MG63 (cell line): ENCODE measurements around the gene KCNE4. TPM values are rescaled to one million over a fixed set of nuclear protein-coding genes. Genes with fewer than 3 reads are reported as not detected.

Source experiments
- DNase-seq: peaks from one replicate; pipeline ENCODE4 v3.0.0-alpha.2; 2020
- H3K27me3 ChIP-seq: fragments of 250-450 bp; sonication (Bioruptor Pico); 2 replicates; pipeline ENCODE4 v1.5.1; 2020; ENCODE audit warnings: mild to moderate bottlenecking, moderate library complexity
- H3K36me3 ChIP-seq: fragments of 250-450 bp; sonication (Bioruptor Pico); 2 replicates; pipeline ENCODE4 v1.5.1; 2020; ENCODE audit warnings: mild to moderate bottlenecking, moderate library complexity
- H3K4me3 ChIP-seq: fragments of 250-450 bp; sonication (Bioruptor Pico); 2 replicates; pipeline ENCODE4 v1.5.1; 2020; ENCODE audit warnings: mild to moderate bottlenecking, moderate library complexity
- H3K9me3 ChIP-seq: fragments of 250-450 bp; sonication (Bioruptor Pico); 2 replicates; pipeline ENCODE4 v1.5.1; 2020; ENCODE audit warnings: mild to moderate bottlenecking, moderate library complexity
- total RNA-seq: library from RNA; depleted of rRNA; stranded (reverse); fragments of >200 nt; shearing (Covaris generic); gene quantifications from 2 replicates; pipeline ENCODE4 v1.2.3, GENCODE V29; 2014; ENCODE audit warnings: low replicate concordance; rRNA removed

KCNE4 gene
- total RNA-seq, 1 experiment from 2014 or later: 0.69 TPM

- no peaks in the 10 kb centered on the region for H3K9me3 ChIP-seq
- no peaks in the 10 kb centered on the region for H3K27me3 ChIP-seq
- H3K36me3 ChIP-seq: no peaks in the 10 kb centered on the region
- no peak for DNase-seq
- H3K4me3 ChIP-seq: no peak overlapping the region
Observed at GRCh38 chr2:223090540-223091235, 38.7 kb downstream of the KCNE4 start.

GRCh38 chr2:223092667-223093066 lies 40.7 kb downstream of the KCNE4 start:
- Histone ChIP-seq H3K27me3 (no peaks in the 10 kb centered on the region), H3K9me3 (no peaks in the 10 kb centered on the region), H3K36me3 (no peaks in the 10 kb centered on the region), H3K4me3 (no peak overlapping the region)
- no peak for DNase-seq

- no peaks in the 10 kb centered on the region for H3K36me3 ChIP-seq
- peak; percentile 63 for DNase-seq
- H3K27me3 ChIP-seq: no peaks in the 10 kb centered on the region
- no peaks in the 10 kb centered on the region for H3K9me3 ChIP-seq
- H3K4me3 ChIP-seq: no peak overlapping the region
Observed at GRCh38 chr2:223093436-223094241, 41.6 kb downstream of the KCNE4 start.

- DNase-seq: no peak
- Histone ChIP-seq H3K36me3 (no peaks in the 10 kb centered on the region), H3K9me3 (no peaks in the 10 kb centered on the region)
Observed at GRCh38 chr2:223095207-223095606, 43.2 kb downstream of the KCNE4 start.

GRCh38 chr2:223096235-223096970 lies 44.4 kb downstream of the KCNE4 start:
- Histone ChIP-seq H3K9me3 (no peaks in the 10 kb centered on the region), H3K36me3 (no peaks in the 10 kb centered on the region), H3K27me3 (no peaks in the 10 kb centered on the region), H3K4me3 (no peak overlapping the region)
- DNase-seq: no peak

More at GRCh38 chr2:223095207-223095606, 43.2 kb downstream of the KCNE4 start:
- H3K4me3 ChIP-seq: no peak overlapping the region
- H3K27me3 ChIP-seq: no peaks in the 10 kb centered on the region

- Histone ChIP-seq H3K36me3 (no peaks in the 10 kb centered on the region), H3K9me3 (no peaks in the 10 kb centered on the region), H3K27me3 (no peaks in the 10 kb centered on the region), H3K4me3 (no peak overlapping the region)
- no peak for DNase-seq
Observed at GRCh38 chr2:223097888-223098383, 45.9 kb downstream of the KCNE4 start.

- DNase-seq: no peak
- no peaks in the 10 kb centered on the region for H3K9me3 ChIP-seq
- H3K4me3 ChIP-seq: no peak overlapping the region
- no peaks in the 10 kb centered on the region for H3K36me3 ChIP-seq
- no peaks in the 10 kb centered on the region for H3K27me3 ChIP-seq
Observed at GRCh38 chr2:223099561-223099960, 47.6 kb downstream of the KCNE4 start.

- DNase-seq: no peak
- Histone ChIP-seq H3K27me3 (no peaks in the 10 kb centered on the region), H3K36me3 (no peaks in the 10 kb centered on the region), H3K9me3 (no peaks in the 10 kb centered on the region), H3K4me3 (no peak overlapping the region)
Observed at GRCh38 chr2:223100061-223100511, 48.1 kb downstream of the KCNE4 start.

GRCh38 chr2:223101340-223102039 lies 49.5 kb downstream of the KCNE4 start:
- no peak for DNase-seq
- Histone ChIP-seq H3K4me3 (no peak overlapping the region), H3K27me3 (no peaks in the 10 kb centered on the region), H3K9me3 (no peaks in the 10 kb centered on the region), H3K36me3 (no peaks in the 10 kb centered on the region)

- no peak overlapping the region for H3K4me3 ChIP-seq
- no peak for DNase-seq
- no peaks in the 10 kb centered on the region for H3K9me3 ChIP-seq
- no peaks in the 10 kb centered on the region for H3K27me3 ChIP-seq
- H3K36me3 ChIP-seq: no peaks in the 10 kb centered on the region
Observed at GRCh38 chr2:223102040-223102400, 50.0 kb downstream of the KCNE4 start.

GRCh38 chr2:223102450-223102849 lies 50.5 kb downstream of the KCNE4 start:
- H3K9me3 ChIP-seq: no peaks in the 10 kb centered on the region
- no peaks in the 10 kb centered on the region for H3K36me3 ChIP-seq
- no peak for DNase-seq
- no peaks in the 10 kb centered on the region for H3K27me3 ChIP-seq
- H3K4me3 ChIP-seq: no peak overlapping the region

GRCh38 chr2:223104336-223105132 lies 52.5 kb downstream of the KCNE4 start:
- Histone ChIP-seq H3K4me3 (no peak overlapping the region), H3K9me3 (no peaks in the 10 kb centered on the region), H3K27me3 (no peaks in the 10 kb centered on the region), H3K36me3 (no peaks in the 10 kb centered on the region)
- no peak for DNase-seq

Other genes with a start within 250 kb of the KCNE4 start
- 96.2 and 203 TPM in 2 replicates for gene ACSL3, start 191.2 kb upstream of the KCNE4 start, total RNA-seq